GM03348 (cell line): Measurements from ENCODE around the gene GIT2.
A peak's percentile ranks its signal among the peaks of the same experiment; 100 is the strongest.
"Not testable (repeated sequence)": the region's sequence is repeated elsewhere in the genome, so short reads cannot be mapped to it uniquely, and the experiment has no call there.

Source experiments
- DNase-seq: peaks from one replicate; pipeline ENCODE4 v3.0.0; 2012; ENCODE audit warnings: low spot score

GIT2 gene

GRCh38 chr12:109995686-109996482, at the start of gene GIT2:
GIT2 (minus strand) TSS chr12:109996368; CDS start chr12:109996224, 144 bp downstream.
- peak; percentile 96 for DNase-seq

- no peak for DNase-seq
Measured at GRCh38 chr12:110042264-110042663, 46.1 kb upstream of the GIT2 start.

GRCh38 chr12:110039085-110039807, 43.1 kb upstream of the GIT2 start:
- peak; percentile 82 for DNase-seq

GRCh38 chr12:110038741-110039084, 42.5 kb upstream of the GIT2 start:
- no peak for DNase-seq

- DNase-seq, result no peak
Measured at GRCh38 chr12:110037315-110037714, 41.1 kb upstream of the GIT2 start.

GRCh38 chr12:110035534-110036104, 39.5 kb upstream of the GIT2 start:
- DNase-seq, result no peak

- no peak for DNase-seq
Measured at GRCh38 chr12:110033888-110034287, 37.7 kb upstream of the GIT2 start.

- DNase-seq, result no peak
Measured at GRCh38 chr12:110029290-110029815, 33.2 kb upstream of the GIT2 start.

- no peak for DNase-seq
Measured at GRCh38 chr12:110028323-110028722, 32.2 kb upstream of the GIT2 start.

- no peak for DNase-seq
Measured at GRCh38 chr12:110024051-110024450, 27.9 kb upstream of the GIT2 start.

GRCh38 chr12:110023059-110023980, 27.2 kb upstream of the GIT2 start:
- peak; percentile 75 for DNase-seq

- no peak for DNase-seq
Measured at GRCh38 chr12:110020956-110021355, 24.8 kb upstream of the GIT2 start.

- DNase-seq, result no peak
Measured at GRCh38 chr12:110015132-110015531, 19.0 kb upstream of the GIT2 start.

- no peak for DNase-seq
Measured at GRCh38 chr12:110012659-110013058, 16.5 kb upstream of the GIT2 start.

GRCh38 chr12:110012137-110012536, 16.0 kb upstream of the GIT2 start:
- no peak for DNase-seq

GRCh38 chr12:110010853-110011723, 14.9 kb upstream of the GIT2 start:
- no peak for DNase-seq

- not testable (repeated sequence) for DNase-seq
Measured at GRCh38 chr12:110008681-110009398, 12.7 kb upstream of the GIT2 start.

GRCh38 chr12:110007881-110008280, 11.7 kb upstream of the GIT2 start:
- DNase-seq, result no peak

GRCh38 chr12:110006115-110006514, 9.9 kb upstream of the GIT2 start:
- no peak for DNase-seq

GRCh38 chr12:110005319-110005973, 9.3 kb upstream of the GIT2 start:
- DNase-seq, result no peak
